Peyer's patch (tissue), 4 donors: ENCODE data around the gene DEF6. TPM values are rescaled to one million over a fixed set of nuclear protein-coding genes. Genes with fewer than 3 reads are reported as not detected.

Source experiments
- DNase-seq, 3 donors: peaks; one replicate each; pipeline ENCODE4 v3.0.0-alpha.2; 2017 to 2019
- H3K27ac ChIP-seq, 4 donors: fragments of 200-600 bp; sonication (generic); one replicate each; pipeline ENCODE4 v1.5.1; 2016 to 2019
- H3K27me3 ChIP-seq, 2 donors: fragments of 200-600 bp; sonication (generic); one replicate each; pipeline ENCODE4 v1.5.1; 2019
- H3K36me3 ChIP-seq, 3 donors: fragments of 200-600 bp; sonication (generic); one replicate each; pipeline ENCODE4 v1.5.1; 2016 to 2019
- H3K4me1 ChIP-seq, 4 donors: fragments of 200-600 bp; sonication (generic); one replicate each; pipeline ENCODE4 v1.5.1; 2016 to 2019
- H3K4me3 ChIP-seq, 4 donors: fragments of 200-600 bp; sonication (generic); 1 replicate in 3 of 4; 2 replicates in 1 of 4; pipeline ENCODE4 v1.5.1; 2016 to 2019; ENCODE audit warnings: mild to moderate bottlenecking in 1 of 4
- H3K9me3 ChIP-seq, 4 donors: fragments of 200-600 bp; sonication (generic); one replicate each; pipeline ENCODE4 v1.5.1; 2016 to 2019; ENCODE audit warnings: mild to moderate bottlenecking in 1 of 4
- CTCF ChIP-seq, 6 experiments: fragments of 450-650 bp in 4 of 6; fragments of 200-600 bp in 2 of 6; sonication (generic) in 1 of 6; IDR thresholded peaks; one replicate each; pipeline ENCODE4 v1.5.1; 2017 to 2019; ENCODE audit warnings: antibody characterized with exemption in 6 of 6, mild to moderate bottlenecking in 3 of 6, moderate library complexity in 1 of 6
- POLR2A ChIP-seq, 2 donors: fragments of 450-650 bp; IDR thresholded peaks; one replicate each; pipeline ENCODE4 v1.5.1; 2017; ENCODE audit warnings: antibody characterized with exemption in 2 of 2, mild to moderate bottlenecking in 2 of 2, moderate library complexity in 2 of 2
- total RNA-seq, 4 donors: library from RNA; depleted of rRNA; stranded (reverse); fragments of >200 nt; gene quantifications; one replicate each; pipeline ENCODE4 v1.1.0, GENCODE V29; 2016

The DEF6 gene
- total RNA-seq, 4 donors from 2014 or later, result 11.0 to 85.8 (median 21.5) TPM

- H3K4me1 ChIP-seq, result no peaks in the 10 kb centered on the region
- no peak overlapping the region for H3K27ac ChIP-seq
- no peaks in the 10 kb centered on the region for H3K9me3 ChIP-seq
- peaks cover 0 to 63% (median 0%) of the 10 kb centered on the region in 3 donors for H3K36me3 ChIP-seq
- DNase-seq, result no peak
- H3K27me3 ChIP-seq, result no peaks in the 10 kb centered on the region
- no peak for TF ChIP-seq CTCF (IDR thresholded peaks at IDR 0.05)
- no peak overlapping the region for H3K4me3 ChIP-seq
Measured at GRCh38 chr6:35282472-35282871, 15.1 kb upstream of the DEF6 start.

GRCh38 chr6:35283361-35283760 is 14.3 kb upstream of the DEF6 start:
- H3K9me3 ChIP-seq, result no peaks in the 10 kb centered on the region
- H3K4me1 ChIP-seq, result no peaks in the 10 kb centered on the region
- TF ChIP-seq CTCF (IDR thresholded peaks at IDR 0.05) (no peak), POLR2A (IDR thresholded peaks at IDR 0.05) (no peak)
- H3K36me3 ChIP-seq, result peaks cover 0 to 72% (median 0%) of the 10 kb centered on the region in 3 donors
- no peak overlapping the region for H3K27ac ChIP-seq
- H3K27me3 ChIP-seq, result no peaks in the 10 kb centered on the region
- no peak for DNase-seq
- H3K4me3 ChIP-seq, result no peak overlapping the region

GRCh38 chr6:35287671-35288396 is 9.8 kb upstream of the DEF6 start:
- no peaks in the 10 kb centered on the region for H3K4me1 ChIP-seq
- no peak overlapping the region for H3K4me3 ChIP-seq
- TF ChIP-seq CTCF (IDR thresholded peaks at IDR 0.05) (no peak), POLR2A (IDR thresholded peaks at IDR 0.05) (no peak)
- H3K27ac ChIP-seq, result no peak overlapping the region
- DNase-seq, result no peak
- H3K36me3 ChIP-seq, result peaks cover 0 to 96% (median 0%) of the 10 kb centered on the region in 3 donors
- H3K9me3 ChIP-seq, result no peaks in the 10 kb centered on the region
- no peaks in the 10 kb centered on the region for H3K27me3 ChIP-seq

- TF ChIP-seq POLR2A (IDR thresholded peaks at IDR 0.05) (no peak), CTCF (IDR thresholded peaks at IDR 0.05) (no peak)
- H3K36me3 ChIP-seq, result peaks cover 0 to 96% (median 0%) of the 10 kb centered on the region in 3 donors
Measured at GRCh38 chr6:35288834-35289233, 8.8 kb upstream of the DEF6 start.

GRCh38 chr6:35291491-35291890 is 6.1 kb upstream of the DEF6 start:
- Histone ChIP-seq H3K9me3 (no peaks in the 10 kb centered on the region), H3K36me3 (peaks cover 0 to 84% (median 0%) of the 10 kb centered on the region in 3 donors), H3K27me3 (no peaks in the 10 kb centered on the region), H3K4me3 (no peak overlapping the region), H3K4me1 (no peaks in the 10 kb centered on the region), H3K27ac (no peak overlapping the region)
- no peak for DNase-seq
- TF ChIP-seq CTCF (IDR thresholded peaks at IDR 0.05) (no peak), POLR2A (IDR thresholded peaks at IDR 0.05) (no peak)

More at GRCh38 chr6:35288834-35289233, 8.8 kb upstream of the DEF6 start:
- Histone ChIP-seq H3K4me1 (no peaks in the 10 kb centered on the region), H3K4me3 (no peak overlapping the region), H3K27ac (no peak overlapping the region), H3K9me3 (no peaks in the 10 kb centered on the region), H3K27me3 (no peaks in the 10 kb centered on the region)
- no peak for DNase-seq
